Body of pancreas (tissue), 4 donors: ENCODE data around the gene PROB1.

Source experiments
- POLR2A ChIP-seq, 3 donors: fragments of 450-650 bp; IDR thresholded peaks; one replicate each; pipeline ENCODE4 v1.6.1; 2016; ENCODE audit warnings: antibody characterized with exemption in 3 of 3, mild to moderate bottlenecking in 2 of 3
- TF ChIP-seq, protein P1 (sequence below), 7 experiments: fragments of 450-650 bp in 4 of 7; fragments of 200-600 bp in 3 of 7; sonication (generic) in 3 of 7; IDR thresholded peaks; one replicate each; pipeline ENCODE4 v1.5.1; 2016 to 2019; ENCODE audit warnings: antibody characterized with exemption in 7 of 7

DNA sequence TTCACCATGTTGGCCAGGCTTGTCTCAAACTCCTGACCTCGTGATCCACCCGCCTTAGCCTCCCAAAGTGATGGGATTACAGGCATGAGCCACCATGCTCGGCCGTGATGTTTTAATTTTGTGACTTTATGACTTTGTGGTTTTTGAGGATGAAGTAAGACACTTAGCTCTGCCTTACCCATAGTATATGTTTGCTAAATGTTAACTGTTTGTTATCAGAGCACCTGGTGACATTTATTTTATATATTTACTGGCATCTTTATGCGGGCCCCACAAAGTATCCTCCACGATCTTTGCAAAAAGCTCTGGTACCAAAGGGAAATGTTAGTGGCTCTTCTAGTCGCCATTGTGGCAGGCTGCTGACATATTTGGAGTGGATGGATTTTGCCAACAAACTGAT lies 18.5 kb downstream of the PROB1 start:
- TF ChIP-seq, protein P1, sequence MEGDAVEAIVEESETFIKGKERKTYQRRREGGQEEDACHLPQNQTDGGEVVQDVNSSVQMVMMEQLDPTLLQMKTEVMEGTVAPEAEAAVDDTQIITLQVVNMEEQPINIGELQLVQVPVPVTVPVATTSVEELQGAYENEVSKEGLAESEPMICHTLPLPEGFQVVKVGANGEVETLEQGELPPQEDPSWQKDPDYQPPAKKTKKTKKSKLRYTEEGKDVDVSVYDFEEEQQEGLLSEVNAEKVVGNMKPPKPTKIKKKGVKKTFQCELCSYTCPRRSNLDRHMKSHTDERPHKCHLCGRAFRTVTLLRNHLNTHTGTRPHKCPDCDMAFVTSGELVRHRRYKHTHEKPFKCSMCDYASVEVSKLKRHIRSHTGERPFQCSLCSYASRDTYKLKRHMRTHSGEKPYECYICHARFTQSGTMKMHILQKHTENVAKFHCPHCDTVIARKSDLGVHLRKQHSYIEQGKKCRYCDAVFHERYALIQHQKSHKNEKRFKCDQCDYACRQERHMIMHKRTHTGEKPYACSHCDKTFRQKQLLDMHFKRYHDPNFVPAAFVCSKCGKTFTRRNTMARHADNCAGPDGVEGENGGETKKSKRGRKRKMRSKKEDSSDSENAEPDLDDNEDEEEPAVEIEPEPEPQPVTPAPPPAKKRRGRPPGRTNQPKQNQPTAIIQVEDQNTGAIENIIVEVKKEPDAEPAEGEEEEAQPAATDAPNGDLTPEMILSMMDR (IDR thresholded peaks at IDR 0.05) = no peak
- TF ChIP-seq POLR2A (IDR thresholded peaks at IDR 0.05) = no peak
